ENCODE results near the gene DLG2. TPM values are rescaled to one million over a fixed set of nuclear protein-coding genes. Genes with fewer than 3 reads are reported as not detected.
A peak's percentile ranks its signal among the peaks of the same experiment; 100 is the strongest.

DLG2 gene
- total RNA-seq, 1 experiment from 2014 or later = 17.5 TPM

- TF ChIP-seq ATF6 (CRISPR knock-in tag; IDR thresholded peaks at IDR 0.05) (no peak), TEAD1 (CRISPR knock-in tag; IDR thresholded peaks at IDR 0.05) (no peak)
Measured at GRCh38 chr11:84105148-84105547, 1522.0 kb downstream of the DLG2 start (continued).

GRCh38 chr11:84103096-84103495 is 1524.0 kb downstream of the DLG2 start:
- CTCF ChIA-PET = no interaction called here
- H3K4me3 Mint-ChIP-seq = no peak overlapping the region
- ATAC-seq = no peak; the same call in 1 of the 2 replicates
- H3K27ac Mint-ChIP-seq = 0 out of 2 replicates have a peak overlapping the region, but pooled peaks have one; percentile 10
- H3K9me3 Mint-ChIP-seq = peaks cover 4% of the 10 kb centered on the region; the same call in 1 of the 2 replicates
- no peaks in the 10 kb centered on the region for H3K27me3 Mint-ChIP-seq (ENCODE audit: low read depth)
- POLR2A ChIA-PET = no interaction called here
- no peak for DNase-seq (ENCODE audit: low spot score)
- H3K4me1 Mint-ChIP-seq = peaks cover 9% of the 10 kb centered on the region
- TF ChIP-seq FOXK1 (CRISPR knock-in tag; IDR thresholded peaks at IDR 0.05) (no peak), TEAD4 (CRISPR knock-in tag; IDR thresholded peaks at IDR 0.05) (no peak), EMX1 (CRISPR knock-in tag; IDR thresholded peaks at IDR 0.05) (no peak), ZNF512 (CRISPR knock-in tag; IDR thresholded peaks at IDR 0.05; ENCODE audit: borderline replicate concordance) (no peak), ZNF532 (CRISPR knock-in tag; IDR thresholded peaks at IDR 0.05; ENCODE audit: borderline replicate concordance) (no peak), HMGA2 (CRISPR knock-in tag; IDR thresholded peaks at IDR 0.05) (no peak), MYBL2 (CRISPR knock-in tag; IDR thresholded peaks at IDR 0.05) (no peak), ETV6 (CRISPR knock-in tag; IDR thresholded peaks at IDR 0.05) (no peak), NFYB (CRISPR knock-in tag; conservative IDR thresholded peaks at IDR 0.05; ENCODE audit: low read depth) (no peak)
- TF ChIP-seq, protein P1, sequence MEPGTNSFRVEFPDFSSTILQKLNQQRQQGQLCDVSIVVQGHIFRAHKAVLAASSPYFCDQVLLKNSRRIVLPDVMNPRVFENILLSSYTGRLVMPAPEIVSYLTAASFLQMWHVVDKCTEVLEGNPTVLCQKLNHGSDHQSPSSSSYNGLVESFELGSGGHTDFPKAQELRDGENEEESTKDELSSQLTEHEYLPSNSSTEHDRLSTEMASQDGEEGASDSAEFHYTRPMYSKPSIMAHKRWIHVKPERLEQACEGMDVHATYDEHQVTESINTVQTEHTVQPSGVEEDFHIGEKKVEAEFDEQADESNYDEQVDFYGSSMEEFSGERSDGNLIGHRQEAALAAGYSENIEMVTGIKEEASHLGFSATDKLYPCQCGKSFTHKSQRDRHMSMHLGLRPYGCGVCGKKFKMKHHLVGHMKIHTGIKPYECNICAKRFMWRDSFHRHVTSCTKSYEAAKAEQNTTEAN (CRISPR knock-in tag; IDR thresholded peaks at IDR 0.05) = no peak
- TF ChIP-seq, protein P2, sequence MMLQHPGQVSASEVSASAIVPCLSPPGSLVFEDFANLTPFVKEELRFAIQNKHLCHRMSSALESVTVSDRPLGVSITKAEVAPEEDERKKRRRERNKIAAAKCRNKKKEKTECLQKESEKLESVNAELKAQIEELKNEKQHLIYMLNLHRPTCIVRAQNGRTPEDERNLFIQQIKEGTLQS (CRISPR knock-in tag; conservative IDR thresholded peaks at IDR 0.05) = no peak
- TF ChIP-seq, protein P3, sequence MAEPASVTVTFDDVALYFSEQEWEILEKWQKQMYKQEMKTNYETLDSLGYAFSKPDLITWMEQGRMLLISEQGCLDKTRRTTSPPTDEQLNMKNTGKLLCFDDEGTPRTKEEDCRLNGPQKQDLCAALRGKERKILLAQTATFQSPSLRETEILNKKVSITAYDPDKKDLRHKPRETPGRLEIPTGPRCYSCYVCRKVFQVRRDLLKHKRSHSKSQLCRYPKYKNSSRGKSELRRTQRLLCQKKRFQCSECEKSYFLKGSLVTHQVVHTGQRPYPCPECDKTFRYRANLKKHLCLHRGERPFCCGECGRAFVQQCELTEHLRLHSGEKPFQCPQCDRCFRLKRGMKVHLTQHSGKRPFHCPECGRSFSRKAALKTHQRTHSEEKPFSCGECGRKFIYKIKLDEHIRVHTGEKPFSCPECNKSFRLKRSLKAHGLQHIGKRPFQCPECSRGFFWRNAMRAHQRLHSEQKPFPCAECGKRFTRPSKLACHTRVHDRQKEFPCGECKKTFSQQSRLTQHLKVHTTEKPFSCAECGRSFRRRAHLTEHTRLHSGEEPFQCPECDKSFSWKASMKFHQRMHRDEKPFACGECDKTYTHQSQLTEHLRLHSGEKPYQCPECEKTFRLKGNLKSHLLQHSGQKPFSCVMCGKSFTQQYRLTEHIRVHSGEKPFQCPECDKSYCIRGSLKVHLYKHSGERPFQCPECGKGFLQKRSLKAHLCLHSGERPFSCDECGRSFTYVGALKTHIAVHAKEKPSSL (CRISPR knock-in tag; conservative IDR thresholded peaks at IDR 0.05) = no peak
- TF ChIP-seq, protein P4, sequence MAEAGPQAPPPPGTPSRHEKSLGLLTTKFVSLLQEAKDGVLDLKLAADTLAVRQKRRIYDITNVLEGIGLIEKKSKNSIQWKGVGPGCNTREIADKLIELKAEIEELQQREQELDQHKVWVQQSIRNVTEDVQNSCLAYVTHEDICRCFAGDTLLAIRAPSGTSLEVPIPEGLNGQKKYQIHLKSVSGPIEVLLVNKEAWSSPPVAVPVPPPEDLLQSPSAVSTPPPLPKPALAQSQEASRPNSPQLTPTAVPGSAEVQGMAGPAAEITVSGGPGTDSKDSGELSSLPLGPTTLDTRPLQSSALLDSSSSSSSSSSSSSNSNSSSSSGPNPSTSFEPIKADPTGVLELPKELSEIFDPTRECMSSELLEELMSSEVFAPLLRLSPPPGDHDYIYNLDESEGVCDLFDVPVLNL (CRISPR knock-in tag; IDR thresholded peaks at IDR 0.05; ENCODE audit: borderline replicate concordance, low read depth) = no peak
- H3K36me3 Mint-ChIP-seq = no peaks in the 10 kb centered on the region

All from WTC11 (cell line).